ENCODE measurements around the gene EID3. TPM values are rescaled to one million over a fixed set of nuclear protein-coding genes. Genes with fewer than 3 reads are reported as not detected.
"Not testable (repeated sequence)": the region's sequence is repeated elsewhere in the genome, so short reads cannot be mapped to it uniquely, and the experiment has no call there.

EID3 gene
- total RNA-seq, 1 donor = 7.5 TPM

GRCh38 chr12:104310751-104311633, 7.5 kb downstream of the EID3 start:
- no peak for DNase-seq (ENCODE audit: low read depth in 2 of 3, low spot score in 2 of 3)

GRCh38 chr12:104312202-104312601, 8.7 kb downstream of the EID3 start:
- no peak for DNase-seq (ENCODE audit: low read depth in 2 of 3, low spot score in 2 of 3)

- DNase-seq (ENCODE audit: low read depth in 2 of 3, low spot score in 2 of 3) = no peak
Observed at GRCh38 chr12:104312654-104313053, 9.1 kb downstream of the EID3 start.

GRCh38 chr12:104313568-104314241, 10.2 kb downstream of the EID3 start:
- no peak for DNase-seq (ENCODE audit: low read depth in 2 of 3, low spot score in 2 of 3)

GRCh38 chr12:104314242-104314614, 10.7 kb downstream of the EID3 start:
- DNase-seq (ENCODE audit: low read depth in 2 of 3, low spot score in 2 of 3) = no peak

GRCh38 chr12:104315326-104316224, 12.0 kb downstream of the EID3 start:
- no peak for DNase-seq (ENCODE audit: low read depth in 2 of 3, low spot score in 2 of 3)

GRCh38 chr12:104316936-104317335, 13.4 kb downstream of the EID3 start:
- DNase-seq (ENCODE audit: low read depth in 2 of 3, low spot score in 2 of 3) = no peak

DNA sequence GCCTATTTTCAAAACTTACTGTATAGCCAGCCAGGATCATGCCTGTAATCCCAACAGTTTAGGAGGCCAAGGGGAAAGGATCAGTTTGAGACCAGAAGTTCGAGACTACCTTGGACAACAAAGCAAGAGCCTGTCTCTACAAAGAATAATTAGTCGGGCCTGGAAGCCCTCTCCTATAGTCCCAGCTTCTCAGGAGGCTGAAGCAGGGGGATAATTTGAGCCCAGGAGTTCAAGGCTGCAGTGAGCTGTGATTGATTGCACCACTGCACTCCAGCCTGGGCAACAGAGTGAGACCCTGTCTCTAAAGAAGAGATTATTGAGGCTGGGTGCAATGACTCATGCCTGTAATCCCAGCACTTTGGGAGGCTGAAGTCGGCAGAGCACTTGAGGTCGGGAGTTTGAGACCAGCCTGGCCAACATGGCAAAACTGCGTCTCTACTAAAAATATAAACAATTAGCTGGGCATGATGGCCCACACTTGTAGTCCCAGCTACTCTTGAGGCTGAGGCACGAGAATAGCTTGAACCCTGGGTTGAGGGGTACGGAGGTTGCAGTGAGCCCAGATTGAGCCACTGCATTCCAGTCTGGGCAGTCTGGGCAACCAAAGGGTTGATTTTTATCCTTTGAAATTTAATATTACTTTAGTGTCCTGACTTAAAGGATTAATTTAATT, 14.1 kb downstream of the EID3 start:
- DNase-seq (ENCODE audit: low read depth in 2 of 3, low spot score in 2 of 3) = no peak

DNA sequence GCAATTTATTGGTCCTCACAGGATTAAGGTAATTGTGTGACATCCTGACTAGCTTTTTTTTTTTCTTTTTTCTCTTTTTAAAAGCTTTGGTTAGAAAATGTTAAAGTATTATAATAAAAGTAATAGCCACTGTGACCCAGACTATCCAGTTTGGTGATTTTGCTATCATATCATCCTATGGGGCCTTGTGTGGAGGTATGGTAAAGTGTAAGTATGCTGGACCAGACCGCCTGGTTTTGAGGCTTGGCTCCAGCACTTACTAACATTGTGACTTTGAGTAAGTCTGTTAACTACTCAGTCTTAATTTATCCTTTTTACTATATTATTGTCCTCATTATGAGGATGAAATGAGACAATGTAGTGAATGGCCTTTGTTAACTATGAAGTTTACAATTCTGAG, 15.5 kb downstream of the EID3 start:
- DNase-seq (ENCODE audit: low read depth in 2 of 3, low spot score in 2 of 3) = no peak

- DNase-seq (ENCODE audit: low read depth in 2 of 3, low spot score in 2 of 3) = no peak
Observed at GRCh38 chr12:104319918-104320626, 16.5 kb downstream of the EID3 start.

DNA sequence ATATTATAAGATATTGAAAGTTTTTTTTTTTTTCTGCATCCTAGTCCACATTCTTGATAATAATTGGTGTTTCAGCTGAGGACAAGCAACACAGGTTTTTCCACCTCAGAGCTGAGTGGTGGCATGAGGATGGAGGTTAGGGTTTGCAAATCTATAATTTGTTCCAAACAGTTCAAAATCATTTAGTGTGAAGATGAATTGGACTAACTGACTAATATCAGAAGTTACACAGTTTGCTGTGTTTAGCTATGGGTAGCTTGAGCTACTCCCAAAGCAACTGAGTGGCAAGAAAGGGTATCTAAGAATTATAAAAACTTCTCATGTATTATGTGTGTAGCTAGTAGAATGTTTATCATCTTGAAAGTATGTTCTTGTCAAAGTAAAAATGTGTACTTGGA, 17.1 kb downstream of the EID3 start:
- DNase-seq (ENCODE audit: low read depth in 2 of 3, low spot score in 2 of 3) = no peak

- DNase-seq (ENCODE audit: low read depth in 2 of 3, low spot score in 2 of 3) = no peak
Observed at GRCh38 chr12:104321949-104322348, 18.4 kb downstream of the EID3 start.

DNA sequence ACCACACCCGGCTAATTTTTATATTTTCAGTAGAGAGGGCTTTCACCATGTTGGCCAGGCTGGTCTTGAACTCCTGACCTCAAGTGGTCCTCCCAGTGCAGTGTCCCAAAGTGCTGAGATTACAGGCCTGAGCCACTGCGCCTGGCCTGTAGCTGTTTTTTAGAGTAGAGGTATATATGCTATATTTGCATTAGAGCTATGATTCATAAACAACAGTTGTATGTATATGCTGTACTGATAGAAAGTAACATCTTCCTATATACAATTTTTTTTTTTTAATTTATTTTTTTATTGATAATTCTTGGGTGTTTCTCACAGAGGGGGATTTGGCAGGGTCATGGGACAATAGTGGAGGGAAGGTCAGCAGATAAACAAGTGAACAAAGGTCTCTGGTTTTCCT, 19.0 kb downstream of the EID3 start:
- DNase-seq (ENCODE audit: low read depth in 2 of 3, low spot score in 2 of 3) = not testable (repeated sequence)

DNA sequence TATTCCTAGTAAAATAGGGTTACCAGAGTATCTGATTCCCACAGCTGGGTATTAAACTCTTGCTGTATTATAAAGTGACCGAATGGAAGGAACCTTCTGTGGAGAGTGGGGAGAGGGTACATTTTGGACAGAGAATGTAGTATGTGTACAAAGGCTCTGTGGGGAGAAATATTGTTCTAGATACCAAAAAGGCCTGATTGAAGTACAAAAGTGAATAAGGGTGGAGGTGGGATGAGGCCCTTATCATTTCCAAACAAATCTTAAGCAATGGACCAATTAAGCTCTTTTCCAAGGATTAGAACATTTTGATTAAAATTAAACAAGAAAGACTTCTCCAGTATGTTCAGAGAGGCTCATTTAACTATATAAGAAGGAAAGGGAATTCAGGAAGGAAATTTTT, 20.4 kb downstream of the EID3 start:
- no peak for DNase-seq (ENCODE audit: low read depth in 2 of 3, low spot score in 2 of 3)

- DNase-seq (ENCODE audit: low read depth in 2 of 3, low spot score in 2 of 3) = not testable (repeated sequence)
Observed at GRCh38 chr12:104328278-104328677, 24.7 kb downstream of the EID3 start.

GRCh38 chr12:104328790-104329189, 25.3 kb downstream of the EID3 start:
- no peak for DNase-seq (ENCODE audit: low read depth in 2 of 3, low spot score in 2 of 3)

- DNase-seq (ENCODE audit: low read depth in 2 of 3, low spot score in 2 of 3) = no peak
Observed at GRCh38 chr12:104329707-104330532, 26.4 kb downstream of the EID3 start.

- no peak for DNase-seq (ENCODE audit: low read depth in 2 of 3, low spot score in 2 of 3)
Observed at GRCh38 chr12:104331376-104331775, 27.8 kb downstream of the EID3 start.

DNA sequence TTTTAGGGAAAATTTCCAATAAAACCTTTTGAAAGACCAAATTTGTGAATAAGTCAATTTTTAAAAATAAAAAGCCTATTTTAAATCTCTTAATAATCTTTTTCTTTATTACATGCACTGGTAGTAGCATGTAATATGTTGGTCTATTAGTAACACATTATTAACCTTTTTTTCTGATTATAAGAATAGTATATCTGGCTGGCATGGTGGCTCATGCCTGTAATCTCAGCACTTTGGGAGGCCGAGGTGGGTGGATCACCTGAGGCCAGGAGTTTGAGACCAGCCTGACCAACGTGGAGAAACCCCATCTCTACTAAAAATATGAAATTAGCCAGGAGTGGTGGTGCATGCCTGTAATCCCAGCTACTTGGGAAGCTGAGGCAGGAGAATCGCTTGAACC, 28.7 kb downstream of the EID3 start:
- DNase-seq (ENCODE audit: low read depth in 2 of 3, low spot score in 2 of 3) = not testable (repeated sequence)

Measured in hematopoietic multipotent progenitor cell (in vitro differentiated cells).